NCI-H446 (cell line): ENCODE data around the gene COL17A1.

Experiments used
- DNase-seq, 2 experiments: peaks; one replicate each; lab custom pipeline; 2025; lab: John Stamatoyannopoulos, UW

Gene COL17A1

DNA sequence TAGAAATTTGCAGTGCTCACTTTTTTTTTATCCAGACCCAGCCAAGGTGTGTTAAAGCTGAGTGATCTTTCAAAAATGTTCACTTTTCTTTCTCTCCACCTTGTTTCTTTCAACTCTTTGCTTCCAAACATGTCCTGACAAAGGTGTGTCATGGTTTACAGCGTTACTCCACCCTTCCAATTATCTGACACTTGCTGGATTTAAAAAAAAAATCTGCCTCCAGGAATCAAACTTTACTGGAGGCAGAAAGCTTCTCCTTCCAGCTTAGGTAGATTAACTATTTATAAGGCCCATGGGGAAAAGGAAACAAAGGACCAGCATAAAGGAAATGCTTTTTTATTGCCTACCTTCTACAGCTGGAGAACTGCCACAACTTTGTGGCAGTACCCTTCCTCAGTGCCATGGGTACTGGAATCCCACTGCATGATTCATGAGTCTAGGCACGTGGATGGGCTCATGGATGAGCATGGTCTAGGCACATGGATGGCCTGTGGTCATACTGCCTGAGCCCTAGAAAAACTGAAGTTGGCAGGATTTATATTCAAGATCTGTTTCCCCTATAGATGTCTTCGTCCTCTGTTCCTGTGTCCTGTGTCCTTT, at the start of gene COL17A1:
Gene COL17A1 (minus strand): TSS at position 80 of the 600 bp plus-strand sequence. CDS start 5,207 bp downstream, outside the sequence.
- DNase-seq: no peak

DNA sequence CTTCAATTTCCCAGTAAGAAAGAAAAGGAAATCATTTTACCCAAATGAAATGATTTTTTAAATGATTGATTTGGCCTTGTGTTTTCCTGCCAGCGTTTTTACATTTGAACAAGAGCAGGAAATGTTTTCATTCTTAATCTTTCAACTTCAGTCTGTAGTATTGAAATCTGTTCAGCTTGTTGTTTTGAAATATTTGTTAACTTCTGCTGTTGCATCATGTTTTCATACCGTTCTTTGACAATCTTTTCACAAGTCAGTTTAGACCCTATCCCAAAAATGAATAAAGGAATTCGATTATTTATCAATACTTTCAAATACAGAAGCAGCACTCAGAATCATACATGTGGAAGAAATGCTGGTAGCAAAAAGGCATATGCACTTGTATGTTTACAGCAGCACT, 44.4 kb upstream of the COL17A1 start:
- no peak for DNase-seq

DNA sequence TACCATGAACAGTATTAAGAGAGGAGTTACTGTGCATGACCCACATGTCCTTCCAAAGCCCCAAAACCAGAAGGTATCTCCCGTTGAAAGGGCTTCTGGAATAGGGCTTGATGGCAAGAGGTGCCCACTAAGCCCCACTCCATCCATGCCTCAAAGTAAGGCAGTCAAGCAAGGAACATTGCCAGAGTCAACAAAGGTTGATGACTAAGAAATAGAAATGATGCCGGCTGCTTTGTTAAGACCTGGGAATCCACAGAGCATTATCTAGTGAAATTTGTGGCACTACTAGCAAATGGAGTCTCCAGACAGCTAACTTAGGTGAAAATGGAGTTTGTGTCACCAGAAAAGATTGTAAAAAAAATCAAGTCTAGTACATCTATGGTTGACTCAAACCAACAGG, 42.5 kb upstream of the COL17A1 start:
- no peak for DNase-seq

DNA sequence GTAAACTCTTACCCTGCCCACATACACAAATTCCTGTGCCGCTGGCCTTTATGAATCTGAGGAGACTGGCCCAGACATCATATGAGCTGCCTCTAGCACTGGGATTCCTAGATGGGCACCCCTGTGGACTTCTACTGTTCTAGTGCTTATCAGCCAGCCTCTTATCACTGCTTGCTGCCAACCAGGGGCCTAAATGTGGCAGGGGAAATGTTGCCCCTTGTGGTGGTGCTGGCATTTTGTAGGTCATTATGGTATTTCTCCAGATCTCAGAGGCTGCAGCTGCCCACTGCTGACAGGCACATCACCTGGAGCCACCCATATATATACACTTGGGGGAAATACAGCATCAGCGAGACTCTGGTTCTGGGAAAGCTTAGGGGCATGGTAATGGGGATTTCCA, 41.7 kb upstream of the COL17A1 start:
- no peak for DNase-seq

DNA sequence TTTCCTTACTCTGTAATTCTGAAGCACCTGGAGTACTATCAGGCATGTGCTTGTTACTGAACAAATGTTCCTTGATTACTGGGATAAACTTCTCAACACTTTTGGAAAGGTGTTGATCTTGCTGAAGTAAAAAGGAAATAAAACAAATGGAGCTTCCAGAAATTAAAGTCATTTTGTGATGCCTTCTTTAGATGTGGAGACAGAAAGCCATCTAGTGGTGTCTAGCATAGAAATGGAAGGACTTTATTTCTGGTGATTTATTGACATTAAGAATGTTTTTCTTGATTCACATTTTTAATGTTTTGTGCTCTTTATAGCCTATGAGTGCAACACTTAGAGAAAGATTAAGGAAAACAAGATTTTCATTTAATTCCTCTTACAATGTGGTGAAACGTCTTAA, 37.7 kb upstream of the COL17A1 start:
- no peak for DNase-seq

DNA sequence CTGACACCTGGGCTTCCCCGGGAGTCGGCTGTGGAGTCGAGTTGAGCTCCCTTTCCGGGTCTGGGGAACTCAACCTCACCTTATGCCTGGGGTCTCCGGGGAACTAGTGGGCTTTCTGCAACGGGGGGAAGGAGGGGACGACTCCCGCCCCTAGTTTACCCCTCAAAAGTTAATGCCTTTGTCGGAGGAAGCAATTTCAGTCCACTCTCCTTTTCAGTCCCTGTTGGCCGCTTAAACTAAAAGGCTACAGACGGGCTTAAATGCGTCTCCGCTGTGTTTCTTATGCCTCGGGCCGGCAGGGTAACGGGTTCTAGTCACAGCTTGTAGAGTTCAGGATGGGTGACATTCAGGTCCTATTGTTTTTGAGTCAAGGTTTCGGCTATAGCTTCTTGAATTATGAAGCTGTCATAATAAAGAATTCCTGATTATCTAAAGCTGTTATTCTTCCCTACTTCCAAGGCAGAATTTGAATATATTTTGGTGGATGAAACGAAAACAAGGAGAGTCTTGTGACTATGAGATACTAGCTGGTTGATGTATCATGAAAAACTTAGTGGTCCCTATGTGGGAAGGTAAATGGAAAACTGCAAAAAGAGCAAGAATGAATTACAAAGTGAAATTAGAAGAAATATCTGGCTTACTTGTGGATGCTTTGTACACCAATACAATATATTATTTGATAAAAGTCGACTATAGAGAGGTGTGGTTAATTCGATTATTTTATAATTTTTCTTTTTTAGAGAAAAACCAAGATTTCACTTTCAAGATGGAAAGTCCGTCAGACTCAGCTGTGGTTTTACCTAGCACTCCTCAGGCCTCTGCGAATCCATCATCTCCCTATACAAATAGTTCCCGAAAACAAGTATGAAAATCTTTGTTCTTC, 36.8 kb upstream of the COL17A1 start:
- DNase-seq: peak in 1 of 2 experiments; percentile 1

DNA sequence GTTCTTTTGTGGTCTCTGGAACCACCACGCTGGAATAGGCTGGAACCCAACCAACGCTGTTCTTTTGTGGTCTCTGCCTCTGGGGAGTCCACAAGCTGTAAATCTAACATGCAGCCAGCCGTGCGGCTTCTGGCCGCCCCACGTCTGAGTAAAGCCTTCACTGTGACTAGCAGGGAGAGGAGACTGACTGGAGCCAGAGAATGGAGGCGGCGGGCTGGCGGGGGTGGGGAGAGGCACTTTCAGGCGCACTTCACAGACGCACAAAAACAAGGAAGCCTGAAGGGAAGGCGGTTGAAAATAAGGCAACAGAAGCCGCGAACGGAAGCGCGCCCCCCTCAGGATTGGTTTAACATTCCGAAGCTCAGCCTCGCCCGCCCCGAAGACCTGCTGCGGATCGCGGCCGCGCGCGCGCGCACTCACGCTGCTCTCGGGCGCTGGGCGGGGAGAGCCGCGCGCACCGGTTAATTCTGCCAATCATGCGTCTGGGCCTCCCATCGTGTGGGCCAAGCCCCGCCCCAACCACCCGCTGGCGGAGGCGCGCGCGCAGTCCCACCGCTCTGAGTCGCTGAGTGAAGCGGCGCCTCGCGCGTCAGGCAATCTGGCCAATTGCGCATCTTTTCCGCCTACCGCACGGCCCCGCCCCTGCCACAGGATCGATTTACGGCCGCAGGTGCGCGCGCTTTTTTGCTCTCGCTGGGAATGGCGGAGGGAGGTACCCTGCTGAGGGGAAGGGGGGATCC, 36.0 kb upstream of the COL17A1 start, which contains the start of gene SFR1:
Gene SFR1 (plus strand): TSS at position 687 of the 740 bp plus-strand sequence. CDS start 13 bp downstream, at position 700.
- peak; percentile 90 to 96 for DNase-seq

DNA sequence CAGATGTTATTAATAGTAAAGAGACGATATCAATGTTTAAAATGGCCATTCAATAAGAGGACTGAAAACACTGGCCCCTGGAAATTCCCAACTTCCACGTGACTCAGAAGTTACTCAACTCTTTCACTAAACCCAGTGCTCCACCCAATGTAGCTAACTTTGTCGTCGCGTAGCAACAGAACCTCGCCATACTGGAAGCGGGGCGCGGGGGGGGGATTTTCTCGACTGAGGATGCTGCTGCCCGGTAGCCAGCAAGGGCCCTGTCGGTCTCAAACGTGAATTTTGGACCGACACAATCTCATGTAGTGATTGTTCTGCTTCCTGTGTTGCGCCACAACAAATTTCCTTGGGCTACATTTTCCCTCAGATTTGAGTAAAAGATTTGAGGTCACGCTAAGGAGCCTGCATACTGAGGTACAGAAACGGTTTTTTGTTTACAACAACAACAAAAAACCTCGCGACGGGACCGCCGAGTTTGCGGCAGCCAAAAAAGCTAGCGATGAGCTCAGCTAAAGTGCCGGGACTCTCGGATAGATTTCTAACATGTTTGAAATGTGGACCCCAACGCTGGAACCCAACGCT, 35.3 kb upstream of the COL17A1 start:
- peak; percentile 20 to 41 for DNase-seq

DNA sequence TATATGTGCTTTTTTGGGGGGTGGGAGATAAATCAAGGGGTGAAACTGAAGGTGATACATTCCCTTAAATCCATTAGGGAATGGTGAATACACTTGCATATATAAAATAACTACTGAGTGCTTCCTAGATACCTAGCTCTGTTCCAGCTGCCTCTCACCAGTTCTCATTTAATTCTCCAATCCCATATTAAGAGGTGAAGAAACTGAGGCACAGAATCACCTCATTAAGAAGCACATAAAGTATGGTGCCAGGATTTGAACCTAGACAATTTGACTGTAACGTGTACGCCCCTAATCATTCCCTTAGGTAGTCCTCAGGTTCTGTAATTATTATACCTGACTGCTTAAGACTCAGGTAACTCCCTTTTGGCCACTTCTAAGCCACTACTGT, 34.8 kb upstream of the COL17A1 start:
- DNase-seq: no peak

DNA sequence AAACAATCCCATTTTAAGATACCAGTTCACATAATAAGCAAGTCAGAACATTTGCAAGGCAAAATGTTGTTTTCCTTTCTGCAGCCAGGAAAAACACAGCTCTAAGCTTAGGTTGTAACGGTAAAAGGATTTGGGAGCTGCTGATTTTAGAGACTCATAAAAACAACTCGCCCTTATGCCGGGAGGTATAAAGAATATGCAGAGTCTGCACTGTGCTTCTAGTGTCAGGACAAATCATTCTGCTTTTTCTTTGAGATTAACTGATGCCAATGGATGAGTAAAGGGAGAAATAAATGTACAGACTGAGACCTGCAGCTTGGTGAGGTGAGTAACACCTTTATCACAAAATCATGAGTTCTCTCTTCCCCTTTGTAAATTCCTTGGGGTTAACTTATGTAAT, 34.3 kb upstream of the COL17A1 start:
- no peak for DNase-seq

DNA sequence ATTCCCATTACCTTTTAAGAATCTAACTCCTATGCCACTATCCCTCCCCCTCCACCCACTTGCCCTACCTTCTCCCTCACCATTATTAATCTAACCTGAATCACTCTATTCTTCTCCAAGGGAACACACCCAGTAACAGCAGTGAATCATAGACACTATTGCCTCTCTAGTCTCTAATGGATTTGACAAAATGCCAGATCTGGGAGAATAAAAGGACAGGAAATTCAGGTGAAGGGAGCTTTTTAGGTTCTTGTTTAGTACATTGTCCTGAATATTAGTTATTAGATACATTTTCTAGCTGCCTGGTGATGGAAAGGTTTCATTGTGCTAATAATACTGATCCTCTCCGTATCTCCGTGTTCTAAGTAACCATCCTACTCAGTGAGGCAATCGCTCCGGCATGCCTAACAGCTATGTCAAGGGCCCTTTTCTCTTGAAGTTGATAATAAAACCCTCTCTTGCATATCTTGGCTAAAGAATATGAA, 32.2 kb upstream of the COL17A1 start:
- DNase-seq: no peak

DNA sequence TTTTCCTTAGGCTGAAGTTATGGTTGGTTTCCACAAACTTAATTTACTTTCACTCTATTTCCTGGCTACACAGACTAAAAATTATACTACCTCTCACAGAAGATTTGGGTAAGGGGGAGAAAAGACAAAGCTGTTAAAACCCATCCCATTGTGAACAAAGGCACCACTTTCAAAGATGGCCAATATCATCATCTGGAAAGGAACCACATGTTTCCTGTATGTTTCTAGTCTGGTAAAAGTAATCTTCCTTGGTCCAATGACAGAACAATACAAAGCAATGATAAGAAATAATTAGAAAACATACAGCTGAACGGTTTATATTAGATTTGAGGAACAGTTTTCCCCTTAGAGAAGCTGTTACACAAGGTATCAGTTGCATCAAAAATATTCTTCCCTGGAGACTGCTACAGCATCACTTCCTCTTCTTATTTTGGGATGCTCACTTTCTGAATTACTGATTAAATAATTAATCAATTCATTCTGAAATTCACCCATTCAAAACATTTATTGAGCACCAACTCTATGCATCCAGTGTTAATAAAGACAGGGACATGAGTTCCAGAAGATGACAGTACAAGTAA, 27.8 kb upstream of the COL17A1 start:
- DNase-seq: no peak

DNA sequence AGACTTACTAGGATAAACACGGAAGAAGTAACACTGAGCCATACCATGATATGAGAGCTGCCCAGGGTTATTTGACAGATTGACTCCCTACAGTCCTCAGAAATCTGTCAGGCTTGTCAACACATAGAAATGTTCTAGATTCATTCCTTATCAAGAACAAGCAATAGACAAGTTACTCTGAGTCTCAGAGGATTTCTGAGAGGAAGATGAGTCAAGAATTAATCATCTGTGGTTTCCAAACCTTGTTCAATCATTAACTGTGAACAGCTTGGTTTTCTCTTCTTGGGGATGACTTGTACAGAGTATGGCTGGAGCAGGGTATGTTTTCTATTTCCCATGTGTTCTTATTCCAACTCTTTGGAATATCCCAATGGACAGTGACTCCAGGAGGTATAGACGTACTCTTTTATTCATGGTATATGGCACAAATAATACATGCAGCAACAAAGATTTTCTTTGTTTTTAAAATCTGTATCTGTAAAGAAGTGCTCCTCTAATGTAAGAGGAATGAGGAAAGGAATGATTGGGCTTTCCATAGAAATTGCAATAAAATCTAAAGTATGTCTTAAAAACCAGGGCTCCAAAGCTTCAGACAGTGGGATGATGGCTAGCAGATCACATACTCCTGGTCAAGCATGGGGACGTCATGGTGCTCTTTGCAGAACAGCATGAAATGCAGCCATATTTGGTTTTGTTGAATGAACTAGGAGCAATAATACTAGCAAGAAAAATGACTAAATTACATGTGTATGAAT, 24.4 kb upstream of the COL17A1 start:
- no peak for DNase-seq

DNA sequence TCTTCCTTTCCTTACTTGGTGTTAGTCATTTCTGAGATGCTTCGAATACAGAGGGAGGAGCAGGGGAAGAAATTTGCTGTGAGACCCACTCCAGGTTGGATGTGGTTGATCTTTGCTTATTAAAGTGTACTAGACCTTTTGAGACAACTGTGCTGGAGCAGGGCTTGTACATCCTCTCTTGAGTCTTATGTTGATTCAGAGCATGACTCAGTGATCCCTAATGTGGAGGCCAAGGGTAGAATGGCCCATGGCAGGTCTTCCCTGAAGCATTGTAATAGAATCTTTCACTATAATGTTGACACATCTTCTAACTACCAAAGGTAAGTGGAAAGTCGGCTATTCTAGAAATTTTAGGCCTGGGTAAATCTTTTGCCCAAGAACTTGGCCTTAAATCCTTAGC, 19.2 kb upstream of the COL17A1 start:
- no peak for DNase-seq

DNA sequence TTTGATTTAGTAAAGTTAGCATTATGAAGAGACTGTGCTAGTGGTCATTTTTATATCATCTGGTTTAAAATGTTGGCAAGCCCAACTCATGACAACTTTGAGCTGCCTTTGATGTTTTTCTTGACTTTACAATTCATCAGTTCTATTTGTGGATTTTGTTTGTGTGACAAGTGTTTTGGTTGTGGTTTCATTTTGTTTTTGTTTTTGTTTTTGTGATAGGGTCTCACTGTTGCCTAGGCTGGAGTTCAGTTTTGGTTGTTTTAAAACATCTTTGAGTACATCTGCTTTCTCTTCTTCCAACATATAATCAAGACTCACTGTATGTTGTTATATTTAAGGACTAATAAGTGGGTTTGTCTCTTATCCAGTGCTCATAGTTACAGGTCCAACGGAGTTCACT, 18.7 kb upstream of the COL17A1 start:
- no peak for DNase-seq

DNA sequence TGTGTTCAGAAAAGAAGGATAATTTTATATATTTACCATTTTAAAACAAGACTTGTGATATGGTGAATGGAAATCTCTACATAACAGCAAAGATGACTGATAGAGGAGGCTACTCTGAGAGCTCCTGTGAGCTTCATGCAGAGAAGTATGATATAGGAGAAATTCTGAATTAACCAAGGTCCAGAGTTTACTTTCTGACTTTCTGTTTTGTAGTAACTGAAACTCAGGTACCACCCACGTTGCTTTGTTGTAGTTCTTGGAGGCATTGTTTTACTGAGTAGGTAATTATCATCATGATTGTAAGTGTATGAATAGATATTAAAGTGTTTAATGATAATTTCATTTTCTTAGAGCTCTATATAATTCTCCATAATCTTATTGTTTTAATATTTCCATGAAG, 18.3 kb upstream of the COL17A1 start:
- no peak for DNase-seq

DNA sequence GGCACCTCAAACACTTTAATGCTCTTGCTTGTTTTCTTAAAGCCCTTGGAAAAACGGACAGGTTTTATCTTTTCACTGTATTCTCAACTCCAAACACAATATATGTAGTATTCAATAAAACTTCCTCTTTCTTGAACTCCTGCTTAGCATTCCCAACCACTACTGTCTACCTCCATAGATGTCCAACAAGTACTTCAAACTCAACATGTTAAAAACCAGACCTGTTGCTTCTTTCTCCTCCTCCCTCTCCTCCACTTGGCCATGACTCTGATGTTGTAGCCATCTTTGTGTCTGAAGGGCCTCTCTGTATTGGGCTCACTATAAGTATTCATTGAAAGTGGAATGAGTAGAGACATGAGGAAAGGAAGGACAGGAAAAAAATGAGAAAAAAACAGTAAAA, 16.2 kb upstream of the COL17A1 start:
- no peak for DNase-seq

DNA sequence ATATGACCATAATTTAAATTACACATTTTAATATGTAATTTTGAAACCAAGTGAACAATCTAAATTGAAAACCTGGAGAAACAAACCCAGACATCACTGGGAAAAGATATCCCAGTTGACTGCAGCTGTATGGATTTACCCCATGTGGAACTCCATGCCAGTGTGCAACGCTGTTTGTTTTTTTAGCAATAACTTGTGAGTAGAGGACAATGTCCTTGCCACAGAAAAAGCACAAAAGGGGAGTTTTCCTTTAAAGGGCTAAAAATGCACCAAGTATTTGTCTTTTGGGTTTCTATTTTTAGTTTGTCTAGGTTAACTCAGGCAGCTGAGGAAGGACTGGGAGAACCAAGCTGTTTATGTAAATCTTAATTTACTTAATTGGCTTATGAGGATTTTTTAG, 15.1 kb upstream of the COL17A1 start:
- no peak for DNase-seq

DNA sequence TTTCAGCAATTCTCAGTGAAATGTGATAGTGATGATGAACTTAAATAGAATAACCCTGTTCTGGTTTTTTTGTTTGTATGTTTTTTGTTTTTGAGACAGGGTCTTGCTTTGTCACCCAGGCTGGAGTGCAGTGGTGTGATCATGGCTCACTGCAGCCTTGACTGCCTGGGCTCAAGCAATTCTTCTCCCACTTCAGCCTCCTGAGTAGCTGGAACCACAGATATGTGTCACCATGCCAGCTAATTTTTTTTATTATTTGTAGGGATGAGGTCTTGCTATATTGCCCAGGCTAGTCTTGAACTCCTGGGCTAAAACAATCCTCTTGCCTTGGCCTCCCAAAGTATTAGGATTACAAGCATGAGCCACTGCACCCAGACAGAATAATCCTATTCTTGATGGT, 14.3 kb upstream of the COL17A1 start:
- no peak for DNase-seq

DNA sequence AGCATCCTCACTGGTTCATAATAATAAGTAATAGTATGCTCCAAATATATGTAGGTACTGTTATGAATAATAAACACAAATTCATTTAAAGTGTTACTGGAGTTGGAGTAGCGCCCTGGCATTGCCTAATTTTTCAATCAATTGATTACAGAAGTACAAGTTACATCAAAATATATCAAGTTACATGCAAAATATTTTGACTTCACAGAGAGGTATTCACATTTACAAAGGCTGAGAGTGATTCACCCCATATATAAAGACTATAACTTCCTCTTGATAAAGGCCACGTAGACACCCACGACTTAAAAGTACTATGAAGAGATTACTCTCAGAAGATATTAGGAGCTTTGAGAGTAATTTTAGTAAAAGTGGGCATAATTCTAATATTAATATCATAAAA, 13.6 kb upstream of the COL17A1 start:
- DNase-seq: no peak

DNA sequence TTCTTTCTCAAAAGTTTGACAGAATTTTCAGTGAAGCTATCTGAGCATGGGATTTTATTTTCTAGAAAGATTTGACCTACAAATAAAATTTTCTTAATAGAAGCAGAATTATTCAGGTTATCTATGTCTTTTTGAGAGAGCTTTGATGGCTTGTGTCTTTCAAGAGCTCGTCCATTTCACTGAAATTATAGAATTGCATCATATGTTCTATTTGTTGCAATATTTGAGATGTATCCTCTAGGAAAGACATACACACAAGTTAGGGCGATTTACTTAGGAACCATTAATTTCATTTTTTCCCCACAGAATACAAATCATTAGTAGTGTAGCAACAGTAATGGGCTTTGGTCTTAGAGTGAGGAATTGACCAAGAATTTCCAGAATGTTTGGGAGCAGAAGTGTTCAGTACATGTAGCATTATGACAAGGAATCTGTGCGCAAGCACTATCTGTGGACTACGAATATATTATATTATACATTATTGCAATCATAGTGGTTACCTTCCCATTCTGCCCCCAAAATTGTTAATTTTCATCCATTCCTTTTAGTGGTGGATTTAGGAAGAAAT, 12.8 kb upstream of the COL17A1 start:
- DNase-seq: no peak
